HepG2 (cell line): ENCODE results near the gene SLC11A1. TPM values are rescaled to one million over a fixed set of nuclear protein-coding genes. Genes with fewer than 3 reads are reported as not detected.

Source experiments
- CREBL2 ChIP-seq: sonication (generic); formaldehyde crosslinking; IDR thresholded peaks from 2 replicates; pipeline ENCODE4 v1.8.1; 2023; ENCODE audit warnings: missing genetic modification reagents, mild to moderate bottlenecking, borderline replicate concordance
- ESRRA ChIP-seq: sonication (generic); formaldehyde crosslinking; IDR thresholded peaks from 2 replicates; pipeline ENCODE4 v1.5.1; 2020; ENCODE audit warnings: mild to moderate bottlenecking, low read depth, missing genetic modification reagents
- PCBP1 ChIP-seq: fragments of 200-400 bp; formaldehyde crosslinking; IDR thresholded peaks from 2 replicates; pipeline ENCODE4 v1.6.1; 2017; ENCODE audit warnings: mild to moderate bottlenecking, low read depth, low read length, borderline replicate concordance
- POLR2AphosphoS2 ChIP-seq: IDR thresholded peaks from 2 replicates; pipeline ENCODE4 v1.6.1; 2011; ENCODE audit warnings: low read depth, low read length, improper control_type of control experiment
- RFX5 ChIP-seq: IDR thresholded peaks from 2 replicates; pipeline ENCODE4 v1.6.1; 2011; ENCODE audit warnings: low read depth, low read length, improper control_type of control experiment
- SMC3 ChIP-seq: IDR thresholded peaks from 2 replicates; pipeline ENCODE4 v1.6.1; 2011; ENCODE audit warnings: low read length, improper control_type of control experiment
- ZNF12 ChIP-seq: sonication (generic); formaldehyde crosslinking; IDR thresholded peaks from 2 replicates; pipeline ENCODE4 v1.5.0; 2020; ENCODE audit warnings: missing genetic modification reagents
- ZNF160 ChIP-seq: sonication (generic); formaldehyde crosslinking; IDR thresholded peaks from 2 replicates; pipeline ENCODE4 v1.8.0; 2022; ENCODE audit warnings: mild to moderate bottlenecking, inconsistent platforms, missing genetic modification reagents
- ZNF263 ChIP-seq: sonication (generic); formaldehyde crosslinking; IDR thresholded peaks from 2 replicates; pipeline ENCODE4 v1.4.0; 2020; ENCODE audit warnings: missing genetic modification reagents
- ZNF468 ChIP-seq: sonication (generic); formaldehyde crosslinking; IDR thresholded peaks from 2 replicates; pipeline ENCODE4 v1.8.0; 2022; ENCODE audit warnings: mild to moderate bottlenecking, moderate library complexity, missing genetic modification reagents
- ZNF614 ChIP-seq: IDR thresholded peaks from 2 replicates; pipeline ENCODE4 v1.6.1; 2018; ENCODE audit warnings: missing biosample characterization, missing genetic modification reagents, inconsistent platforms, borderline replicate concordance
- ZNF660 ChIP-seq: sonication (generic); formaldehyde crosslinking; IDR thresholded peaks from 2 replicates; pipeline ENCODE4 v1.5.1; 2020; ENCODE audit warnings: mild to moderate bottlenecking, low read depth, missing genetic modification reagents, borderline replicate concordance
- ZNF678 ChIP-seq: sonication (generic); formaldehyde crosslinking; IDR thresholded peaks from 2 replicates; pipeline ENCODE4 v1.4.0; 2020; ENCODE audit warnings: mild to moderate bottlenecking, missing genetic modification reagents
- ZNF724P ChIP-seq: sonication (generic); formaldehyde crosslinking; IDR thresholded peaks from 2 replicates; pipeline ENCODE4 v1.8.0; 2022; ENCODE audit warnings: missing genetic modification reagents, borderline replicate concordance
- ZNF784 ChIP-seq: sonication (generic); formaldehyde crosslinking; IDR thresholded peaks from 2 replicates; pipeline ENCODE4 v1.5.1; 2020; ENCODE audit warnings: missing genetic modification reagents, mild to moderate bottlenecking, borderline replicate concordance
- ZNF883 ChIP-seq: sonication (generic); formaldehyde crosslinking; IDR thresholded peaks from 2 replicates; pipeline ENCODE4 v1.5.1; 2020; ENCODE audit warnings: mild to moderate bottlenecking, missing genetic modification reagents; ENCODE audit errors: not compliant biosample characterization
- polyA plus RNA-seq, 8 experiments: library from polyadenylated mRNA; depleted of rRNA in 3 of 8; stranded (reverse) in 7 of 8; unstranded in 1 of 8; fragments of >200 nt; fragmentation: Illumina TruSeq in 4 of 8; extraction: Trizol in 4 of 8; gene quantifications; 2 replicates each; pipeline versions ENCODE4 v1.2.1 to v1.2.3, GENCODE V29; 2011 to 2016; ENCODE audit warnings: low read depth in 4 of 8, missing spikeins in 1 of 8, mixed read lengths in 1 of 8; ENCODE audit not compliant: insufficient read depth in 1 of 8
- total RNA-seq, 5 experiments: library from RNA; depleted of rRNA; stranded (reverse); fragments of >200 nt; fragmentation: Illumina TruSeq; extraction: Trizol; gene quantifications; 2 replicates each; pipeline ENCODE4 v1.2.3, GENCODE V29; 2016; ENCODE audit warnings: low read depth in 1 of 5
- TF ChIP-seq, protein P1 (sequence below): sonication (generic); formaldehyde crosslinking; IDR thresholded peaks from 2 replicates; pipeline ENCODE4 v1.8.0; 2022; ENCODE audit warnings: missing genetic modification reagents, low read depth, mild to moderate bottlenecking, borderline replicate concordance
- TF ChIP-seq, protein P2 (sequence below): sonication (generic); formaldehyde crosslinking; IDR thresholded peaks from 2 replicates; pipeline ENCODE4 v1.8.0; 2023; ENCODE audit warnings: mild to moderate bottlenecking, missing genetic modification reagents
- TF ChIP-seq, protein P3 (sequence below): sonication (generic); formaldehyde crosslinking; IDR thresholded peaks from 2 replicates; pipeline ENCODE4 v1.4.0; 2020; ENCODE audit warnings: missing genetic modification reagents
- TF ChIP-seq, protein P4 (sequence below): sonication (generic); formaldehyde crosslinking; IDR thresholded peaks from 2 replicates; pipeline ENCODE4 v1.5.0; 2020; ENCODE audit warnings: missing genetic modification reagents, mild to moderate bottlenecking, borderline replicate concordance
- TF ChIP-seq, protein P5 (sequence below): IDR thresholded peaks from 2 replicates; pipeline ENCODE4 v1.6.1; 2016; ENCODE audit warnings: low read depth, control low read depth

Gene SLC11A1
- total and polyA plus RNA-seq, 2 of the 13 experiments (the other 11 are each of a cell fraction or from before 2014, with no cell fraction given): 0.33 to 2.3 TPM

- TF ChIP-seq, protein P1, sequence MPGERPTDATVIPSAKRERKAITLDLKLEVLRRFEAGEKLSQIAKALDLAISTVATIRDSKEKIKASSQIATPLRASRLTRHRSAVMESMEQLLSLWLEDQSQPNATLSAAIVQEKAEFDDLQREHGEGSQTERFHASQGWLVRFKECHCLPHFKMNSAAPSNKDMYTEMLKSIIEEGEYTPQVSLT: no peak
- TF ChIP-seq ZNF883 (CRISPR knock-in tag) (no peak), CREBL2 (CRISPR knock-in tag) (no peak), SMC3 (no peak), ESRRA (CRISPR knock-in tag) (no peak), ZNF614 (CRISPR knock-in tag) (no peak), POLR2AphosphoS2 (no peak), ZNF678 (CRISPR knock-in tag) (no peak), PCBP1 (no peak), ZNF160 (CRISPR knock-in tag) (no peak), ZNF468 (no peak), ZNF12 (CRISPR knock-in tag) (no peak), ZNF263 (CRISPR knock-in tag) (no peak; the same call in 1 of the 2 replicates), ZNF784 (CRISPR knock-in tag) (no peak), ZNF660 (CRISPR knock-in tag) (no peak), ZNF724P (CRISPR knock-in tag) (no peak), RFX5 (no peak)
- TF ChIP-seq, protein P2, sequence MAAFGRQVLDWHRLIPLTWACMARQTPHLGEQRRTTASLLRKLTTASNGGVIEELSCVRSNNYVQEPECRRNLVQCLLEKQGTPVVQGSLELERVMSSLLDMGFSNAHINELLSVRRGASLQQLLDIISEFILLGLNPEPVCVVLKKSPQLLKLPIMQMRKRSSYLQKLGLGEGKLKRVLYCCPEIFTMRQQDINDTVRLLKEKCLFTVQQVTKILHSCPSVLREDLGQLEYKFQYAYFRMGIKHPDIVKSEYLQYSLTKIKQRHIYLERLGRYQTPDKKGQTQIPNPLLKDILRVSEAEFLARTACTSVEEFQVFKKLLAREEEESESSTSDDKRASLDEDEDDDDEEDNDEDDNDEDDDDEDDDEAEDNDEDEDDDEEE (CRISPR knock-in tag): 0 out of 2 replicates have a peak, but pooled peaks have one; percentile 17
- TF ChIP-seq, protein P3, sequence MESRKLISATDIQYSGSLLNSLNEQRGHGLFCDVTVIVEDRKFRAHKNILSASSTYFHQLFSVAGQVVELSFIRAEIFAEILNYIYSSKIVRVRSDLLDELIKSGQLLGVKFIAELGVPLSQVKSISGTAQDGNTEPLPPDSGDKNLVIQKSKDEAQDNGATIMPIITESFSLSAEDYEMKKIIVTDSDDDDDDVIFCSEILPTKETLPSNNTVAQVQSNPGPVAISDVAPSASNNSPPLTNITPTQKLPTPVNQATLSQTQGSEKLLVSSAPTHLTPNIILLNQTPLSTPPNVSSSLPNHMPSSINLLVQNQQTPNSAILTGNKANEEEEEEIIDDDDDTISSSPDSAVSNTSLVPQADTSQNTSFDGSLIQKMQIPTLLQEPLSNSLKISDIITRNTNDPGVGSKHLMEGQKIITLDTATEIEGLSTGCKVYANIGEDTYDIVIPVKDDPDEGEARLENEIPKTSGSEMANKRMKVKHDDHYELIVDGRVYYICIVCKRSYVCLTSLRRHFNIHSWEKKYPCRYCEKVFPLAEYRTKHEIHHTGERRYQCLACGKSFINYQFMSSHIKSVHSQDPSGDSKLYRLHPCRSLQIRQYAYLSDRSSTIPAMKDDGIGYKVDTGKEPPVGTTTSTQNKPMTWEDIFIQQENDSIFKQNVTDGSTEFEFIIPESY (CRISPR knock-in tag): 0 out of 2 replicates have a peak, but pooled peaks have one; percentile 9
- TF ChIP-seq, protein P4, sequence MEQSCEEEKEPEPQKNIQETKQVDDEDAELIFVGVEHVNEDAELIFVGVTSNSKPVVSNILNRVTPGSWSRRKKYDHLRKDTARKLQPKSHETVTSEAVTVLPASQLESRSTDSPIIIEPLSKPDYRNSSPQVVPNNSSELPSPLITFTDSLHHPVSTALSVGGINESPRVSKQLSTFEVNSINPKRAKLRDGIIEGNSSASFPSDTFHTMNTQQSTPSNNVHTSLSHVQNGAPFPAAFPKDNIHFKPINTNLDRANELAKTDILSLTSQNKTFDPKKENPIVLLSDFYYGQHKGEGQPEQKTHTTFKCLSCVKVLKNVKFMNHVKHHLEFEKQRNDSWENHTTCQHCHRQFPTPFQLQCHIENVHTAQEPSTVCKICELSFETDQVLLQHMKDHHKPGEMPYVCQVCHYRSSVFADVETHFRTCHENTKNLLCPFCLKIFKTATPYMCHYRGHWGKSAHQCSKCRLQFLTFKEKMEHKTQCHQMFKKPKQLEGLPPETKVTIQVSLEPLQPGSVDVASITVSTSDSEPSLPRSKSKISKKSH (CRISPR knock-in tag): 0 out of 2 replicates have a peak, but pooled peaks have one; percentile 64
- TF ChIP-seq, protein P5, sequence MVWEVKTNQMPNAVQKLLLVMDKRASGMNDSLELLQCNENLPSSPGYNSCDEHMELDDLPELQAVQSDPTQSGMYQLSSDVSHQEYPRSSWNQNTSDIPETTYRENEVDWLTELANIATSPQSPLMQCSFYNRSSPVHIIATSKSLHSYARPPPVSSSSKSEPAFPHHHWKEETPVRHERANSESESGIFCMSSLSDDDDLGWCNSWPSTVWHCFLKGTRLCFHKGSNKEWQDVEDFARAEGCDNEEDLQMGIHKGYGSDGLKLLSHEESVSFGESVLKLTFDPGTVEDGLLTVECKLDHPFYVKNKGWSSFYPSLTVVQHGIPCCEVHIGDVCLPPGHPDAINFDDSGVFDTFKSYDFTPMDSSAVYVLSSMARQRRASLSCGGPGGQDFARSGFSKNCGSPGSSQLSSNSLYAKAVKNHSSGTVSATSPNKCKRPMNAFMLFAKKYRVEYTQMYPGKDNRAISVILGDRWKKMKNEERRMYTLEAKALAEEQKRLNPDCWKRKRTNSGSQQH (CRISPR knock-in tag): peak; percentile 70; the same call in 1 of the 2 replicates
These were observed 7.5 kb downstream of the SLC11A1 start (continued) for GRCh38 chr2:218389333-218390150.
